GM21825 (cell line): Measurements from ENCODE around the gene COX7A1.
"Not testable (repeated sequence)": the region's sequence is repeated elsewhere in the genome, so short reads cannot be mapped to it uniquely, and the experiment has no call there.

ENCODE experiments used
- ATAC-seq: cut with Tn5 transposase; IDR thresholded peaks from one replicate; pipeline ENCODE4 v1.9.1; 2021; ENCODE audit warnings: mild to moderate bottlenecking, moderate library complexity; ENCODE audit not compliant: unreplicated experiment

COX7A1 gene

GRCh38 chr19:36142046-36142445 lies 10.2 kb downstream of the COX7A1 start:
- no peak for ATAC-seq

- ATAC-seq = peak; percentile 41
Observed at GRCh38 chr19:36141039-36141927, 11.0 kb downstream of the COX7A1 start.

GRCh38 chr19:36140304-36141038 lies 11.8 kb downstream of the COX7A1 start:
- ATAC-seq = no peak

GRCh38 chr19:36139473-36140303 lies 12.6 kb downstream of the COX7A1 start, which contains the start of gene CAPNS1:
TSS of gene CAPNS1 (plus strand) at chr19:36140066. CDS start at chr19:36141012, 946 bp downstream.
- ATAC-seq = peak; percentile 81

GRCh38 chr19:36139120-36139472 lies 13.2 kb downstream of the COX7A1 start:
- ATAC-seq = no peak

- ATAC-seq = no peak
Observed at GRCh38 chr19:36136964-36137686, 15.1 kb downstream of the COX7A1 start.

DNA sequence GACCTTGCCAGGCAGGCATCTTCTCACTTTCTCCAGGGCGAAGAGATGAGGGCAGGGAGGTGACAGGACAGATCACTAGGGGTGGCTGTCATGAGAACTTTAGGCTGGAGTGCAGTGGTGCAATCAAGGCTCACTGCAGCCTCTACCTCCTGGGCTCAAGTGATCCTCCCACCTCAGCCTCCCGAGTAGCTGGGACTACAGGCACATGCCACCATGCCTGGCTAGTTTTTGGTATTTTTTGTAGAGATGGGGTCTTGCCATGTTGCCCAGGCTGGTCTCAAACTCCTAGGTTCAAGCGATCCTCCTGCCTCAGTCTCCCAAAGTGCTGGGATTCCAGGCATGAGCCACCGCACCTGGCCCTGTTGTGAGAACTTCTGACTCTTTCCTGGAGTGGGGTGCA lies 17.4 kb downstream of the COX7A1 start:
- ATAC-seq = not testable (repeated sequence)

- not testable (repeated sequence) for ATAC-seq
Observed at GRCh38 chr19:36131221-36131620, 21.0 kb downstream of the COX7A1 start.

DNA sequence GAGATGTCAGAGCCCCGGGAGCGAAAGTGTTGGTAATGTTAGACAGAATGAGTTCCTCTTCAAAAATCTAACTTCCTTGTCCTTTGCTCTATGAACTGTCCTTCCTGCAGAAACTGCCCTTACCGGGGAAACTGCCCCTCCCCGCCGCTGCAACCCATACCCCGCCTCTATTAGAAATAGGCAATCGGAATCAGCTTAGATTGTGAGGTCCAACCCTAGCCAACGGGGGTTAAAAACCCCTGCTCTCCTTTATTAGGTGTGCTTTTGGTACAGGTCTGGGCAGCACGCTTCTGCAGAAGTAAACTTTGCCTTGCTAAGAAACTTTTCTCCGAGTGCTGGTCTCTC lies 23.9 kb downstream of the COX7A1 start:
- no peak for ATAC-seq

GRCh38 chr19:36125557-36125956 lies 26.7 kb downstream of the COX7A1 start:
- no peak for ATAC-seq

GRCh38 chr19:36121486-36122124 lies 30.6 kb downstream of the COX7A1 start:
- no peak for ATAC-seq

GRCh38 chr19:36120984-36121358 lies 31.3 kb downstream of the COX7A1 start:
- ATAC-seq = no peak

DNA sequence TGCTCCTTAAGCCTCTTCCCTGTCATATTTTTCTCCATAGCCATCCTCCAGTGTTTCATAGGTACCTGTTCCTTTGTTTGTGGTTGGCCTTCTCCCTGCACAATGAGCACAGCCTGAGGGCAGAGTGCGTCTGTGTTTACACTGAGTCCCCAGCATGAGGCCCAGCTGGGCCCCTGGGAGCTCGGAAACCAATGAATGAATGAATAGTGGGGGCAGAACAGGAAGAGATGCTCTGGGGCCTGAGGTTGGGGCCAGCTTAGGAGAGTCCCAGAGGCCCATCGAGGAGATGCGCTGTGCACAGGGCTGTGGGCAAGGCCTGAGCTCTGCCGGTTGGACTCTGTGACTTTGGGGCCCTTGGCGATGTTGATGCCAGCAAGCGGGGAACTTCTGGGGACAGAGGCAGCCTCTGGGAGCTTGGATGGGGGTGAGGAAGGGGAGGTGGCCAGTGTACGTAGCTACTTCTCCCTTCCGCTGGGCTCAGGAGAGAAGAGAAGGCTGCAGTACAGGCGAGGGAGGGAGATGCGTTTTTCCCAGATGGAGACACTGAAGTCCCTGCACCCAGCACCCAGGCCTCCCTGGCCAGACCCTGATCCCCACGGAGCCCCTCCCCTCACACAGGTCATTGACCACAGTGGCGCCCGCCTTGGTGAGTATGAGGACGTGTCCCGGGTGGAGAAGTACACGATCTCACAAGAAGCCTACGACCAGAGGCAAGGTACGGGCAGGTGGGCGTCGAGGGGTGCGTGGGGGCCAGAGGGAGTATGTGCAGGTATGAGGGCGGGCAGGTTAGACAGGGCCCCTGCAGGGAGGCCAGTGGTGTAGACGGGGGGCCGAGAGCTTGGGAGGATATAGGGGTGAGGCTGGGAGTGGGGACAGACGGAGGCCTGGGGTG lies 31.9 kb downstream of the COX7A1 start:
- ATAC-seq = no peak

- ATAC-seq = no peak
Observed at GRCh38 chr19:36116344-36116637, 36.0 kb downstream of the COX7A1 start.

DNA sequence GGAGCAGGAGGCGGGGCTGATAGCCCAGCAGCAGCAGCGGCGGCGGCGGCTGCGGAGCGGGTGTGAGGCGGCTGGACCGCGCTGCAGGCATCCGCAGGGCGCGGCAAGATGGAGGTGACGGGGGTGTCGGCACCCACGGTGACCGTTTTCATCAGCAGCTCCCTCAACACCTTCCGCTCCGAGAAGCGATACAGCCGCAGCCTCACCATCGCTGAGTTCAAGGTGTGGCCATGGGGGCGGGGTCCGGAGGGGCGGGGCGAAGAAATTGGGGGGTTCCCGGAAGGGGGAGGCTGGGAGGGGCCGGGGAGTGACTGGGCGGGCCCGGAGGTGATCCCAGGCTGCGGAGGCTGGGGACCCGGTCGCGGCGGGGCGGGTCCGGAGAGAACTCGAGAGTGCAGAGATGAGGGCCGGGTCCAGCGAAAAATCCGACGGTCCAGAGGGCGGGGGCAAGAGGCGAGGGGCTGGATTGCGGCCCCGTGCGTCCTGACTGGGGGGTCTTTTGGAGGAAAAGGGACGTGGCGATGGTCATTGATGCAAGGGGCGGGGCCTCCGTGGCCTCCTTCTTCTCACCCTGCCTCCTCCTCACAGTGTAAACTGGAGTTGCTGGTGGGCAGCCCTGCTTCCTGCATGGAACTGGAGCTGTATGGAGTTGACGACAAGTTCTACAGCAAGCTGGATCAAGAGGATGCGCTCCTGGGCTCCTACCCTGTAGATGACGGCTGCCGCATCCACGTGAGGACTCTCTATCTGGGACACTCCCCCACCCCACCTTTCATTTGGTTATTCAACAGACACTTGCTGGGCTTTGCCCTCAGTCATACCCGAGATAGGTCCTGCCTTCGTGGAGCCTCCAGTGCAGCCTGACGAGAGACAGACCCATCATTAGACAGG lies 36.5 kb downstream of the COX7A1 start, which contains the start of gene TBCB:
TBCB (plus strand) TSS at position 16 of the 891 bp plus-strand sequence; CDS start at position 109, 93 bp downstream.
- ATAC-seq = peak; percentile 25

GRCh38 chr19:36114721-36115452 lies 37.4 kb downstream of the COX7A1 start, which contains the start of gene POLR2I:
TSS of gene POLR2I (minus strand) at chr19:36114875. CDS start at chr19:36114856, 19 bp downstream.
- peak; percentile 76 for ATAC-seq
